HG03342 (cell line): Measurements from ENCODE around the gene P2RX2.

Experiments used
- ATAC-seq: cut with Tn5 transposase; IDR thresholded peaks from one replicate; pipeline ENCODE4 v1.9.1; 2021; ENCODE audit warnings: mild to moderate bottlenecking, moderate library complexity; ENCODE audit not compliant: unreplicated experiment

P2RX2 gene

GRCh38 chr12:132660052-132660451, 41.5 kb downstream of the P2RX2 start:
- ATAC-seq, result no peak

- no peak for ATAC-seq
These were observed 42.4 kb downstream of the P2RX2 start for GRCh38 chr12:132660996-132661395.

- no peak for ATAC-seq
These were observed 43.4 kb downstream of the P2RX2 start for GRCh38 chr12:132661972-132662371.

GRCh38 chr12:132662901-132663755, 44.6 kb downstream of the P2RX2 start:
- ATAC-seq, result no peak

GRCh38 chr12:132664206-132665148, 45.9 kb downstream of the P2RX2 start:
- no peak for ATAC-seq

GRCh38 chr12:132665149-132665491, 46.5 kb downstream of the P2RX2 start:
- no peak for ATAC-seq

- ATAC-seq, result no peak
These were observed 47.2 kb downstream of the P2RX2 start for GRCh38 chr12:132665794-132666193.

GRCh38 chr12:132668191-132669088, 49.9 kb downstream of the P2RX2 start:
- ATAC-seq, result no peak

- no peak for ATAC-seq
These were observed 50.7 kb downstream of the P2RX2 start for GRCh38 chr12:132669166-132669879.
